Calu3 (cell line): Measurements from ENCODE around the gene FAM229A. TPM values are rescaled to one million over a fixed set of nuclear protein-coding genes. Genes with fewer than 3 reads are reported as not detected.

Experiments
- BruUV-seq: library from RNA; stranded (reverse); fragments of 400-500 nt; replicated peaks from 2 replicates; lab custom pipeline; 2021; lab: Mats Ljungman, UMichigan
- CTCF ChIA-PET: fragments of 300-600 bp; sonication (Branson Sonifier 250); formaldehyde crosslinking; loops from one replicate; lab custom pipeline; 2022; ENCODE audit warnings: antibody characterized with exemption; lab: Charles Lee
- DNase-seq: peaks from one replicate; pipeline ENCODE4 v3.0.0; 2022
- H3K27ac Mint-ChIP-seq: one replicate; pipeline ENCODE4 v1.8.0; 2022; ENCODE audit warnings: mixed read lengths; ENCODE audit not compliant: unreplicated experiment
- H3K27me3 Mint-ChIP-seq: one replicate; pipeline ENCODE4 v1.8.0; 2022; ENCODE audit warnings: mixed read lengths; ENCODE audit not compliant: unreplicated experiment
- H3K36me3 Mint-ChIP-seq: one replicate; pipeline ENCODE4 v1.8.0; 2022; ENCODE audit warnings: mild to moderate bottlenecking, moderate library complexity, mixed read lengths; ENCODE audit not compliant: insufficient read depth, unreplicated experiment
- H3K4me1 Mint-ChIP-seq: one replicate; pipeline ENCODE4 v1.8.0; 2022; ENCODE audit warnings: mild to moderate bottlenecking, low read depth, mixed read lengths; ENCODE audit not compliant: unreplicated experiment
- H3K4me3 Mint-ChIP-seq: one replicate; pipeline ENCODE4 v1.8.0; 2022; ENCODE audit warnings: mild to moderate bottlenecking, low read depth, moderate library complexity, mixed read lengths; ENCODE audit not compliant: unreplicated experiment
- H3K9me3 Mint-ChIP-seq: one replicate; pipeline ENCODE4 v1.8.0; 2022; ENCODE audit warnings: low read depth, mixed read lengths; ENCODE audit not compliant: unreplicated experiment
- CTCF ChIP-seq: fragments of 200-600 bp; IDR thresholded peaks from one replicate; pipeline ENCODE4 v1.8.0; 2022; ENCODE audit warnings: antibody characterized with exemption; ENCODE audit not compliant: unreplicated experiment
- intact Hi-C: fragments of 100-400 bp; cut with micrococcal nuclease; formaldehyde crosslinking; loops from one replicate; pipeline ENCODE4 v1.10.0; 2022; ENCODE audit not compliant: unreplicated experiment
- total RNA-seq: library from RNA; stranded (reverse); gene quantifications from 2 replicates; pipeline ENCODE4 v1.2.3, GENCODE V29; 2022

FAM229A gene
- total RNA-seq, 1 experiment from 2014 or later, result 7.3 TPM

GRCh38 chr1:32345289-32345827 lies 16.9 kb downstream of the FAM229A start:
- Mint-ChIP-seq H3K36me3 (peaks cover 10% of the 10 kb centered on the region), H3K9me3 (no peaks in the 10 kb centered on the region), H3K27ac (no peak overlapping the region), H3K27me3 (peaks cover 13% of the 10 kb centered on the region), H3K4me1 (peaks cover 23% of the 10 kb centered on the region), H3K4me3 (no peak overlapping the region)
- DNase-seq, result peak; percentile 28
- BruUV-seq, result no TSS peak
- CTCF ChIA-PET, result interaction anchor here (0.9 to 1.7 kb wide), 3 partner anchors 9 to 49 kb away, joined by 3 to 10 read pairs (median 3); partner anchors contain the start of genes BSDC1 and MARCKSL1
- intact Hi-C loops, result no loop called here
- TF ChIP-seq CTCF, result no peak

- BruUV-seq, result no TSS peak
- CTCF ChIA-PET, result no interaction called here
- peaks cover 13% of the 10 kb centered on the region for H3K27me3 Mint-ChIP-seq
- H3K4me3 Mint-ChIP-seq, result no peak overlapping the region
- no peak for DNase-seq
- no peak overlapping the region for H3K27ac Mint-ChIP-seq
- H3K9me3 Mint-ChIP-seq, result no peaks in the 10 kb centered on the region
- intact Hi-C loops, result no loop called here
- no peak for TF ChIP-seq CTCF
- peaks cover 49% of the 10 kb centered on the region for H3K4me1 Mint-ChIP-seq
- peaks cover 9% of the 10 kb centered on the region for H3K36me3 Mint-ChIP-seq
These were observed 19.6 kb downstream of the FAM229A start for GRCh38 chr1:32342704-32343103.

GRCh38 chr1:32341971-32342370 lies 20.3 kb downstream of the FAM229A start:
- Mint-ChIP-seq H3K4me3 (no peak overlapping the region), H3K27me3 (peaks cover 13% of the 10 kb centered on the region), H3K36me3 (peaks cover 12% of the 10 kb centered on the region), H3K27ac (no peak overlapping the region), H3K4me1 (peaks cover 57% of the 10 kb centered on the region), H3K9me3 (no peaks in the 10 kb centered on the region)
- no TSS peak for BruUV-seq
- intact Hi-C loops, result no loop called here
- no peak for TF ChIP-seq CTCF
- DNase-seq, result peak; percentile 37
- CTCF ChIA-PET, result interaction anchor here (1.4 kb wide), 1 partner anchor 20 kb away, joined by 6 read pairs; no protein-coding TSS in a partner anchor

GRCh38 chr1:32341186-32341757 lies 21.0 kb downstream of the FAM229A start:
- no peak for DNase-seq
- CTCF ChIA-PET, result interaction anchor here (1.4 kb wide), 1 partner anchor 19 kb away, joined by 6 read pairs; no protein-coding TSS in a partner anchor
- intact Hi-C loops, result no loop called here
- no TSS peak for BruUV-seq
- Mint-ChIP-seq H3K27me3 (peaks cover 9% of the 10 kb centered on the region), H3K27ac (no peak overlapping the region), H3K4me1 (peaks cover 54% of the 10 kb centered on the region), H3K9me3 (no peaks in the 10 kb centered on the region), H3K36me3 (peaks cover 18% of the 10 kb centered on the region), H3K4me3 (no peak overlapping the region)
- TF ChIP-seq CTCF, result no peak
